ENCODE results near the gene CDH13.

- TF ChIP-seq CTCF (IDR thresholded peaks at IDR 0.05 in 4 of 5, conservative IDR thresholded peaks at IDR 0.05 in 1 of 5) (no peak), POLR2A (IDR thresholded peaks at IDR 0.05) (no peak)
These were observed 642.3 kb downstream of the CDH13 start for GRCh38 chr16:83269048-83269447.
